ENCODE measurements around the gene LRCOL1. TPM values are rescaled to one million over a fixed set of nuclear protein-coding genes. Genes with fewer than 3 reads are reported as not detected.
A peak's percentile ranks its signal among the peaks of the same experiment; 100 is the strongest.

LRCOL1 gene
- total and polyA plus RNA-seq, 10 donors: 0.54 to 4.1 (median 1.4) TPM; not detected in 2

- TF ChIP-seq POLR2A (IDR thresholded peaks at IDR 0.05): no peak
- TF ChIP-seq POLR2AphosphoS5 (IDR thresholded peaks at IDR 0.05): no peak
- TF ChIP-seq CTCF (IDR thresholded peaks at IDR 0.05 in 8 of 11, conservative IDR thresholded peaks at IDR 0.05 in 3 of 11): no peak
- intact Hi-C loops (cut with DNase I; ENCODE audit: low total_unique reads): loop anchor here (5.0 to 10.0 kb wide), 2 partner anchors 200 to 462 kb away; no protein-coding TSS in a partner anchor
These were observed 6.8 kb upstream of the LRCOL1 start for GRCh38 chr12:132617135-132617701.

GRCh38 chr12:132615579-132616038, 5.2 kb upstream of the LRCOL1 start:
- peaks cover 0 to 71% (median 46%) of the 10 kb centered on the region in 7 donors for H3K27me3 ChIP-seq (replicated peaks in 1 of 7)
- no peak overlapping the region for H3K4me3 ChIP-seq
- intact Hi-C loops (cut with DNase I; ENCODE audit: low total_unique reads): loop anchor here (5.0 to 10.0 kb wide), 2 partner anchors 198 to 461 kb away; no protein-coding TSS in a partner anchor
- 74 to 80% (median 79%) methylated on average over 16 of the region's 16 CpGs for WGBS, 5 donors
- TF ChIP-seq CTCF (IDR thresholded peaks at IDR 0.05 in 8 of 11, conservative IDR thresholded peaks at IDR 0.05 in 3 of 11): no peak
- no peak for TF ChIP-seq POLR2AphosphoS5 (IDR thresholded peaks at IDR 0.05)
- no peak for TF ChIP-seq POLR2A (IDR thresholded peaks at IDR 0.05)
- H3K9me3 ChIP-seq: peaks cover 0 to 29% (median 12%) of the 10 kb centered on the region in 8 donors
- H3K36me3 ChIP-seq: no peaks in the 10 kb centered on the region
- no peak for DNase-seq
- H3K4me1 ChIP-seq: peaks cover 0 to 31% (median 15%) of the 10 kb centered on the region in 6 donors
- H3K27ac ChIP-seq: no peak overlapping the region

More at GRCh38 chr12:132617135-132617701, 6.8 kb upstream of the LRCOL1 start:
- Histone ChIP-seq H3K4me3 (no peak overlapping the region), H3K4me1 (peaks cover 0 to 37% (median 16%) of the 10 kb centered on the region in 6 donors), H3K9me3 (peaks cover 0 to 23% (median 12%) of the 10 kb centered on the region in 8 donors), H3K27me3 (replicated peaks in 1 of 7) (peaks cover 0 to 63% (median 46%) of the 10 kb centered on the region in 7 donors), H3K36me3 (no peaks in the 10 kb centered on the region), H3K27ac (no peak overlapping the region)
- 86 to 90% (median 87%) methylated on average over 4 of the region's 4 CpGs for WGBS, 5 donors
- DNase-seq: no peak

GRCh38 chr12:132614861-132615578, 4.6 kb upstream of the LRCOL1 start:
- Histone ChIP-seq H3K27ac (no peak overlapping the region), H3K9me3 (peaks cover 0 to 29% (median 12%) of the 10 kb centered on the region in 8 donors), H3K36me3 (no peaks in the 10 kb centered on the region), H3K4me3 (no peak overlapping the region), H3K4me1 (peaks cover 1 to 37% (median 17%) of the 10 kb centered on the region in 6 donors), H3K27me3 (replicated peaks in 1 of 7) (peaks cover 0 to 71% (median 46%) of the 10 kb centered on the region in 7 donors)
- 21 to 28% (median 23%) methylated on average over 18 of the region's 18 CpGs for WGBS, 5 donors
- TF ChIP-seq POLR2AphosphoS5 (IDR thresholded peaks at IDR 0.05): peak in 1 of 3 donors; percentile 46
- no peak for TF ChIP-seq POLR2A (IDR thresholded peaks at IDR 0.05)
- peak; percentile 41 to 91 (median 83) for TF ChIP-seq CTCF (IDR thresholded peaks at IDR 0.05 in 8 of 11, conservative IDR thresholded peaks at IDR 0.05 in 3 of 11)
- intact Hi-C loops (cut with DNase I; ENCODE audit: low total_unique reads): loop anchor here (5.0 to 10.0 kb wide), 2 partner anchors 198 to 460 kb away; no protein-coding TSS in a partner anchor
- peak; percentile 92 for DNase-seq

Data from spleen (tissue), 11 donors.